ENCODE data around the gene CHMP2B.
"Not testable (repeated sequence)": the region's sequence is repeated elsewhere in the genome, so short reads cannot be mapped to it uniquely, and the experiment has no call there.

Gene CHMP2B

DNA sequence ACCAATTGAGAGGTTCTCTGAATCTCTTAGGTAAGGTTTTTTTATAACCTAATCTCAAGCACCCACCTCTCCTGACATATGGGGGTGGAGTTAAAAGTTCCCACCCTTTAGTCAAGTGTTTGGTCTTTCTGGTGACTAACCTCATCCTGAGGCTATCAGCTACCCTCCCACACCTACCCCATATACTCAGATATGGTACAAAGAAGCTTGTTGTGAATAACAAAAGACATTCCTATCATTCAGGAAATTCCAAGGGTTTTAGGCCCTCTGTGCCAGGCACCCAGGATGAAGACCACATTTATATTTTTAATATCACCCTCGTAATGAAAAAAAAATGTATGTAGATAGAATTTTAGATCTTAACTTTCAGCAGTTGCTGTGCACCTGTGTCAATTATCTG is 9.0 kb downstream of the CHMP2B start:
- no peak for DNase-seq (ENCODE audit: insufficient read length)
- no peak for FAIRE-seq

DNA sequence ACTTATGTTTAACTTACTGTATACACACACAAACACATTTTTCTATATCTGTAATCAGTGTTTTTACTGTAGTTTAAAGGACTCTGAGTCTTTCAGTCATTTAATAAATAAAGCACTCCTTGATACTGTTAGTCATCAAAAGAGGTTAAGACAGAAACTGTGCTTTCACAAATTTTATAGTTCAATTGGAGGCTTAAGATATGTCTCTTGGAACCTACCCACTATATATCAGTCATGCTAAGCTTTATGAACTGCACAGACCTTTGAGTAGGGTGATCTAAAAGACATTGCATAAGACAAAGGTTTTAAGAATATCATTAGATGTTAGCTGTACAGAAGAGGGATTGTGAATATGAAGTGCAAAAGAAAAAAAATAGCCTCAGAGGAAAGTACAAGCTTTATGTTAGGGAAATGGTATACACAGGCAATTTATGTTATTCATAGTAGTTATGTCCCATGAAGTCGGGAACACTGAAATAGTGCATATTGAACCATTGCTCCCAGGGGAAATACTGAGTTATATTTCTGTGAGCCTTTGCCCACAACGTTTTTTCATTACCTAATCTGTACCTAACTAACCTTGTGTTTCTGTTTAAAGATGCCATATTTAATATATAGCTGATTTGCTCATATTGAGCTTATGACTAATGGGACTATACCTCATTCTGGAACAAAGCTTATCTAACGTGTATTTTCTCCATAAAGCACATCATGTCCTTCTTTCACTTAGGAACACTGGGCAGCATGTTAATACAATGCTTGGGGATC is 19.7 kb downstream of the CHMP2B start:
- no peak for FAIRE-seq

More for the DNA sequence above, 9.0 kb downstream of the CHMP2B start:
- TF ChIP-seq TAF1 (IDR thresholded peaks at IDR 0.05; ENCODE audit: borderline replicate concordance, low read depth, low read length) (no peak), POLR2AphosphoS5 (IDR thresholded peaks at IDR 0.05; ENCODE audit: low read depth, low read length) (no peak), POLR2A (IDR thresholded peaks at IDR 0.05; ENCODE audit: low read depth, low read length) (no peak)

DNA sequence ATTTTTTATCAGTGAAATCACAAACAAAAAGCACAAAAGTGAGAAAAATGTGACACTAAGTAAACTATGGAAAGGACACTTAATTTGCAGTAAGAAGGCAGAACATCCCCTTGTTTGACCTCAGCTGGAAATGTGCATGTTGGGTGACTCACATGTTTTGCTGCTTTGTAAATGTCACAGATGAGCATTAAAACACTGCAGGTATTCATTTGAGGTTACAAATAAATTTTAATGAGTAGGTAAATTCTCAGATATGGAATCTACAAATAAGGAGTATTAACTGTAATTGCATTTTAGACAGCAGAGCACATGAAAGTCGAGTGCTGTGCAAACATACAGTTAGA is 20.3 kb downstream of the CHMP2B start:
- FAIRE-seq (no peak), DNase-seq (ENCODE audit: insufficient read length) (no peak)
- TF ChIP-seq POLR2A (IDR thresholded peaks at IDR 0.05; ENCODE audit: low read depth, low read length) (no peak), POLR2AphosphoS5 (IDR thresholded peaks at IDR 0.05; ENCODE audit: low read depth, low read length) (no peak)

More for the DNA sequence above, 19.7 kb downstream of the CHMP2B start:
- TF ChIP-seq POLR2AphosphoS5 (IDR thresholded peaks at IDR 0.05; ENCODE audit: low read depth, low read length) (no peak), TAF1 (IDR thresholded peaks at IDR 0.05; ENCODE audit: borderline replicate concordance, low read depth, low read length) (no peak), POLR2A (IDR thresholded peaks at IDR 0.05; ENCODE audit: low read depth, low read length) (no peak)
- no peak for DNase-seq (ENCODE audit: insufficient read length)

DNA sequence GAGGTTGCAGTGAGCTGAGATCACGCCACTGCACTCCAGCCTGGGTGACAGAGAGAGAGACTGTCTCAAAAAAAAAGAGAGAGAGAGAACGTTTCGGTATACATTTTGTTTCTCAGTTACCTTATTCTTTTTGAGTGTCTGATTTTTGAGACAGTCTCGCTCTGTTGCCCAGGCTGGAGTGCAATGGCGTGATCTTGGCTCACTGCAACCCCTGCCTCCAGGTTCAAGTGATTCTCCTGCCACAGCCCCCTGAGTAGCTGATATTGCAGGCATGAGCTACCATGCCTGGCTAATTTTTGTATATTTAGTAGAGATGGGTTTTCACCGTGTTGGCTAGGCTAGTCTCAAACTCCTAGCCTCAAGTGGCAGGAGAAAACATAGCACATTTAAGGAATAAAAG is 21.1 kb downstream of the CHMP2B start:
- DNase-seq (ENCODE audit: insufficient read length); FAIRE-seq: not testable (repeated sequence)

DNA sequence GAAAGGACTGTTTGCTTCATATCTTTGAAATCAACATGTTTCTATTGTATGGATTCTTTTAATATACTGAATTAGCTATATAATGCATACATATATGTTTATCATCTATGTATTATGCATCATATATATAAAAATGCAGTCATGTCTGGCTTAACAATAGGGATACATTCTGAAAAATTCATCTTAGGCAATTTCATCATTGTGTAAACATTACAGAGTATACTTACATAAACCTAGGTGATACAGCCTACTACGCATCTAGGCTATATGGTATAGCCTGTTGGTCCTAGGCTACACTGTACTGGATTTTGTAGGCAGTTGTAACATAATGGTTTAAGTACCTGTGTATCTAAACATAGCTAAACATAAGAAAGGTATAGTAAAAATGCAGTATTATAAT is 21.7 kb downstream of the CHMP2B start:
- no peak for DNase-seq (ENCODE audit: insufficient read length)
- TF ChIP-seq POLR2AphosphoS5 (IDR thresholded peaks at IDR 0.05; ENCODE audit: low read depth, low read length) (no peak), TAF1 (IDR thresholded peaks at IDR 0.05; ENCODE audit: borderline replicate concordance, low read depth, low read length) (no peak), POLR2A (IDR thresholded peaks at IDR 0.05; ENCODE audit: low read depth, low read length) (no peak)
- FAIRE-seq = no peak

DNA sequence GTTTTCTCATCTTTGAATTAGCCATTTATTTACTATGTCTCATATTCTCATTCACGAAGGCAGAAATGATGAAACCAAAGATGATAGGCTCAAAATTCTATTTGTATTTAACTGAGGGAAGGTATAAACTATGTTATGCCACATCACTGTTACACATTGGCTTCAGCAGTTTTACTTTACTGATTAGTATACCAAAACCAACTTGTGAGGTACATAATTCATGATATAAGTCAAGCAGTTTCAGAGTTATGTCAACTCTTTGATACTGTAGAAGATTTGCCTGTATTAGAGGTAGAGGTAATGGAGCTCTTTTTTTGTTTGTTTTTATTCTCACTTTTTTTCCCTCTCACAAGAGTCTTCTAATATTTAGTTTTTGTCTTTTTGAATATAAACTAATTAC is 22.9 kb downstream of the CHMP2B start:
- FAIRE-seq = no peak
- TF ChIP-seq POLR2A (IDR thresholded peaks at IDR 0.05; ENCODE audit: low read depth, low read length) = no peak
- no peak for TF ChIP-seq TAF1 (IDR thresholded peaks at IDR 0.05; ENCODE audit: borderline replicate concordance, low read depth, low read length)
- no peak for TF ChIP-seq POLR2AphosphoS5 (IDR thresholded peaks at IDR 0.05; ENCODE audit: low read depth, low read length)
- DNase-seq (ENCODE audit: insufficient read length) = no peak

DNA sequence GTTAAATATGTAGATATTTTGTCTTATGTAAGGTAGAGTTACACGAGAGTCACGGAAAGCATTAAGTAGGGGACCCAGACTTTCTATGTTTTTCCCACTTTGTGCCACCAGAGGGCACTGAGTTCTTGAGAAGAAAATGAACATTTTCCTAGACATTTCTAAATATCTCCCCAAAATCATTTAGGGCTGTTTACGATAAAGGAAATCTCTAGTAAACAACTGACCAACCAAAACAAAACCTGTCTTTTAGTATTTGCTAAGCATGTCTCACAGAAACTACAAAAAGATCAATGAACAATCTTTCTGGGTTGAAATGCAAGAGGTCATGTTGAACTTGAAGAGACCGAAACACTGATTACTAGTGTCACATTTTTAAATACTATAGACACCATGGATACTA is 33.2 kb downstream of the CHMP2B start:
- DNase-seq (ENCODE audit: insufficient read length) (no peak), FAIRE-seq (peak; percentile 83)
- TF ChIP-seq POLR2A (IDR thresholded peaks at IDR 0.05; ENCODE audit: low read depth, low read length) = no peak
- no peak for TF ChIP-seq POLR2AphosphoS5 (IDR thresholded peaks at IDR 0.05; ENCODE audit: low read depth, low read length)
- TF ChIP-seq TAF1 (IDR thresholded peaks at IDR 0.05; ENCODE audit: borderline replicate concordance, low read depth, low read length) = no peak

DNA sequence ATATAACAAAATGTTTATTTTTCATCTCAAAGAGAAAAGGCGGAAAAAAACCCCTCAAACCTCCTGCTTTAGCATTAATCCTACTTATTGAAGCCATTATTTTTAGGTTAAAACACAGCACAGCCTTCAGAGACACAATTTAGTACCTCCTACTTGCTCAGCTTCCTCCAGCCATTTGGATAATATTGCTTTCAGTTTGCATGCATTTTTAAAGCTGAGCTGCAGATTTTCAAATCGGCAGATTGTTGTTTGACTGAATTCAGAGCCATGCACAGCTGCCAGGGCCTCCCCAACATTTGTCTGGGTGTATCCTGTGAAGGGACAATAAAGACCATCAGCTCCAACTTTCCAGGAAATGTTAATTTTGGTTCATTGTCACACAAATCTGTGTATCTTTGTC is 34.8 kb downstream of the CHMP2B start:
- TF ChIP-seq TAF1 (IDR thresholded peaks at IDR 0.05; ENCODE audit: borderline replicate concordance, low read depth, low read length) (no peak), POLR2A (IDR thresholded peaks at IDR 0.05; ENCODE audit: low read depth, low read length) (no peak)
- FAIRE-seq = no peak

DNA sequence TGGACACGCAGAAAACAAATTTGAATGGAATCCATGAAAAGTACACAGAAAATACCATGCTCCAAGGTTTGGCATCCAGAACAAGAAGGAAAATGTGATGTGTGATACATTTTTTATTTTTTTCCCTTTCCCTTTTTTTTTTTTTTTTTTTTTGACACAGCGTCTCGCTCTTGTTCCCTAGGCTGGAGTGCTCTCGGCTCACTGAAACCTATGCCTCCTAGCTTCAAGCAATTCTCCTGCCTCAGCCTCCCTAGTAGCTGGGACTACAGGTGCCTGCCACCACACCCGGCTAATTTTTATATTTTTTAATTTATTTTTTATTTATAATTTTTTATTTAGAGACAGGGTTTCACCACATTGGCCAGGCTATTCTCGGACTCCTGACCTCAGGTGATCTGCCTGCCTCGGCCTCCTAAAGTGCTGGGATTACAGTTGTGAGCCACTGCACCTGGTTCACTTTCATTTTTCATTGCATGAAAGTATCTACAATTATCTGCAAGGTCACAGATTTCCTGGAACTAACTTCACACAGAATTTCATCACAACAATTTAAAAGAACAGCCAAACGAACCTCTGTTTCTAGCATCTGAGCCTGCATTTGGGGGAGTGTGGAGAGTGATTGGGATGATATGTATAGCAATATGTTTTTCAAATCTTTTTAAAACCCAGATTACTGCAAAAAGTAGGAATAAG is 41.0 kb downstream of the CHMP2B start:
- no peak for TF ChIP-seq POLR2AphosphoS5 (IDR thresholded peaks at IDR 0.05; ENCODE audit: low read depth, low read length)
- TF ChIP-seq POLR2A (IDR thresholded peaks at IDR 0.05; ENCODE audit: low read depth, low read length) = no peak
- no peak for FAIRE-seq

More for the DNA sequence above, 34.8 kb downstream of the CHMP2B start:
- no peak for DNase-seq (ENCODE audit: insufficient read length)

DNA sequence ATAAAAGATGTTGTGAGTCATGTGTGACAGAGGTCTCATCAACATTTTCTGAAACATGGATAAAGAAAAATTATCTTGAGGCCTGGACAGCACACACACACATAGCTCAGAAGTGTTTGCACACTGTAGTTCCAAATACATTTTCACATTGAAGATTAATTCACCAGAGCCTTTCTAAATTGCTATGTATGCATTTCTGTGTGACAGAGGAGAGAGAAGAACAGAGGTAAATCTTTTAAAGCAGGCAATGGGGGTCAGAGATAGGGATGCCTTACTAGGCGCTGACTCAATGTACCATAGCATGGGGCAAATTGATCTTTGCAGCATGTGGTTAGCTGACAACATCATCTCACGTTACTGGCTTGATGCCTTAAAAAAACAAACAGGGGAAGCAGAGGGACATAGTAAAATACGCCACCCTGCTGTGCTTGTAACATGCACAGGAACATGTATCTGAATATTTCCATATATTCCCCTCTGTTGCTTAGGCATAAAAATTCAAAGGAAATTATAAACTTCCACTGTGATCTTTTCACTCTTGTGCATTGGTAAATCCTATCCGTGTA is 41.6 kb downstream of the CHMP2B start:
- no peak for DNase-seq (ENCODE audit: insufficient read length)
- no peak for FAIRE-seq
- no peak for TF ChIP-seq POLR2A (IDR thresholded peaks at IDR 0.05; ENCODE audit: low read depth, low read length)
- TF ChIP-seq TAF1 (IDR thresholded peaks at IDR 0.05; ENCODE audit: borderline replicate concordance, low read depth, low read length) = no peak
- no peak for TF ChIP-seq POLR2AphosphoS5 (IDR thresholded peaks at IDR 0.05; ENCODE audit: low read depth, low read length)

More for the DNA sequence above, 41.0 kb downstream of the CHMP2B start:
- no peak for DNase-seq (ENCODE audit: insufficient read length)

DNA sequence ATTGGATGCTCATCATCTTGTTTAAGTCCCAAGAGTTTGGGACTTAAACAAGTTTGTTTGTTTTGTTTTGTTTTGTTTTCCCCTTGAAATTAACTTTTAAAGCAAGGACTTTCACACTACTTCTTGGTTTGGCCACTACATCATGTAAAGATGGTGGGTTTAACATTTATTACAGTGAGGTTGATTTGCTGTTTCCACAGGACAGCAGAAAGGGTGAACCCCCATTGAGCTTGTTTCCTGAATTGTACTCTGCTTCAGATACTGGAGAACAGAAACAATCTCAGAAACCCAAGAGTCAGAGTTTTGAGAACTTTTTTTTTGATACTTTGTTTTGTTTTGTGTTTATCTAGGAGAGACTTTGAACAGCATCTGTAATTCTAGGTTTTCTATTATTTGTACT is 42.6 kb downstream of the CHMP2B start:
- TF ChIP-seq POLR2AphosphoS5 (IDR thresholded peaks at IDR 0.05; ENCODE audit: low read depth, low read length) (no peak), TAF1 (IDR thresholded peaks at IDR 0.05; ENCODE audit: borderline replicate concordance, low read depth, low read length) (no peak), POLR2A (IDR thresholded peaks at IDR 0.05; ENCODE audit: low read depth, low read length) (no peak)
- DNase-seq (ENCODE audit: insufficient read length) = no peak
- FAIRE-seq = no peak
